HepG2 (cell line): ENCODE results near the gene HPD. TPM values are rescaled to one million over a fixed set of nuclear protein-coding genes. Genes with fewer than 3 reads are reported as not detected.

ENCODE experiments used
- LCORL ChIP-seq, 2 experiments: fragments of 450-650 bp in 1 of 2; sonication (generic) in 1 of 2; formaldehyde crosslinking in 1 of 2; IDR thresholded peaks; 2 replicates each; pipeline versions ENCODE4 v1.5.0 to v1.6.1; 2017 to 2020; ENCODE audit warnings: antibody characterized with exemption in 1 of 2, missing genetic modification reagents in 1 of 2
- MXI1 ChIP-seq: IDR thresholded peaks from 3 replicates; pipeline ENCODE4 v1.6.1; 2012; ENCODE audit warnings: low read depth, low read length, inconsistent platforms, borderline replicate concordance
- RBFOX2 ChIP-seq: fragments of 200-400 bp; formaldehyde crosslinking; IDR thresholded peaks from 2 replicates; pipeline ENCODE4 v1.6.1; 2017; ENCODE audit warnings: low read depth, mild to moderate bottlenecking, low read length
- SCMH1 ChIP-seq: sonication (generic); formaldehyde crosslinking; IDR thresholded peaks from 2 replicates; pipeline ENCODE4 v1.9.0; 2021; ENCODE audit warnings: missing genetic modification reagents, mild to moderate bottlenecking, borderline replicate concordance
- THAP11 ChIP-seq: IDR thresholded peaks from 2 replicates; pipeline ENCODE4 v1.6.1; 2016; ENCODE audit warnings: missing biosample characterization, missing genetic modification reagents
- ZBTB7B ChIP-seq: sonication (generic); formaldehyde crosslinking; IDR thresholded peaks from 2 replicates; pipeline ENCODE4 v1.4.0; 2020; ENCODE audit warnings: missing genetic modification reagents
- polyA plus RNA-seq, 8 experiments: library from polyadenylated mRNA; depleted of rRNA in 3 of 8; stranded (reverse) in 7 of 8; unstranded in 1 of 8; fragments of >200 nt; fragmentation: Illumina TruSeq in 4 of 8; extraction: Trizol in 4 of 8; gene quantifications; 2 replicates each; pipeline versions ENCODE4 v1.2.1 to v1.2.3, GENCODE V29; 2011 to 2016; ENCODE audit warnings: low read depth in 4 of 8, missing spikeins in 1 of 8, mixed read lengths in 1 of 8; ENCODE audit not compliant: insufficient read depth in 1 of 8
- total RNA-seq, 5 experiments: library from RNA; depleted of rRNA; stranded (reverse); fragments of >200 nt; fragmentation: Illumina TruSeq; extraction: Trizol; gene quantifications; 2 replicates each; pipeline ENCODE4 v1.2.3, GENCODE V29; 2016; ENCODE audit warnings: low read depth in 1 of 5
- TF ChIP-seq, protein P1 (sequence below): sonication (generic); formaldehyde crosslinking; IDR thresholded peaks from 2 replicates; pipeline ENCODE4 v1.5.0; 2020; ENCODE audit warnings: mild to moderate bottlenecking, missing genetic modification reagents, borderline replicate concordance
- TF ChIP-seq, protein P2 (sequence below): IDR thresholded peaks from 2 replicates; pipeline ENCODE4 v1.6.1; 2016; ENCODE audit warnings: missing genetic modification reagents, missing compliant biosample characterization
- TF ChIP-seq, protein P3 (sequence below): sonication (generic); formaldehyde crosslinking; IDR thresholded peaks from 2 replicates; pipeline ENCODE4 v1.5.1; 2020; ENCODE audit warnings: mild to moderate bottlenecking, missing genetic modification reagents, moderate library complexity
- TF ChIP-seq, protein P4 (sequence below): sonication (generic); formaldehyde crosslinking; IDR thresholded peaks from 2 replicates; pipeline ENCODE4 v1.8.1; 2023; ENCODE audit warnings: mild to moderate bottlenecking, missing genetic modification reagents, borderline replicate concordance
- TF ChIP-seq, protein P5 (sequence below): sonication (generic); formaldehyde crosslinking; IDR thresholded peaks from 2 replicates; pipeline ENCODE4 v1.9.0; 2022; ENCODE audit warnings: missing genetic modification reagents, mild to moderate bottlenecking, borderline replicate concordance
- TF ChIP-seq, protein P6 (sequence below): sonication (generic); formaldehyde crosslinking; IDR thresholded peaks from 2 replicates; pipeline ENCODE4 v1.8.1; 2023; ENCODE audit warnings: mild to moderate bottlenecking, inconsistent platforms, moderate library complexity, missing genetic modification reagents, borderline replicate concordance
- TF ChIP-seq, protein P7 (sequence below): conservative IDR thresholded peaks from 2 replicates; pipeline ENCODE4 v1.6.1; 2018; ENCODE audit warnings: missing genetic modification reagents

HPD gene
- total and polyA plus RNA-seq, 2 of the 13 experiments (the other 11 are each of a cell fraction or from before 2014, with no cell fraction given): 120 to 195 TPM

DNA sequence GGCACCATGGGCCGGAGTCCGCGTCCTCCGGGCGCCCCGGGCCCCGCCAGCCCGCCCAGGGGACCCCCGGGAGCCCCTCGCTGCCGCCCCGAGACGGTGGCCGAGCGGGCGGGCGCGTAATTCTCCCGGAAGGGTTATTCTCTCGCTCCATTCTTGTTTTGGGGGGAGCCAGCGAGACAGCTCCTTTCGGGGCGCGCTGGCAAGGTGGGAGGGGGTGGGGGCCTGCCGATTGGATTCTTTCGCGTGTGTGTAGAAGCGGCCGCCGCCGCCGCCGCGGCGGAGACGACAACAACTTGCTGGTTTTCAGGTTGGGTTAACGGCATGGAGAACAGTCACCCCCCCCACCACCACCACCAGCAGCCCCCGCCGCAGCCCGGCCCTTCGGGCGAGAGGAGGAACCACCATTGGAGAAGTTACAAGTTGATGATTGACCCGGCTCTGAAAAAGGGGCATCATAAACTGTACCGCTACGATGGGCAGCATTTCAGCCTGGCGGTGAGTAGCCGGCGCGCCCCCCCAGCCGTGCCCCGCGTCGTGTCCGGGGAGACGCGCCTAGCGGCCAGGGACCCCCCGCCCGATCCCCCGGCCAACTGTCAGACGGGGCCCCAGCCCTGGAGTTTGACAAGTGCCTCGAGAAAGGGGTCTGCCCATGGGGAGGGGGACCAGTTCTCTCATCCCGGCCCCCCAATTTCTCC, 54.1 kb downstream of the HPD start (continued):
- TF ChIP-seq THAP11 (CRISPR knock-in tag) (0 out of 2 replicates have a peak, but pooled peaks have one; percentile 21), LCORL (IDR thresholded peaks at IDR 0.05) (no peak), LCORL (CRISPR knock-in tag; IDR thresholded peaks at IDR 0.05) (peak; percentile 28; the same call in 1 of the 2 replicates), RBFOX2 (peak; percentile 71), ZBTB7B (CRISPR knock-in tag) (0 out of 2 replicates have a peak, but pooled peaks have one; percentile 33), MXI1 (peak; percentile 9; the same call in 1 of the 3 replicates), SCMH1 (CRISPR knock-in tag) (no peak)
- TF ChIP-seq, protein P1, sequence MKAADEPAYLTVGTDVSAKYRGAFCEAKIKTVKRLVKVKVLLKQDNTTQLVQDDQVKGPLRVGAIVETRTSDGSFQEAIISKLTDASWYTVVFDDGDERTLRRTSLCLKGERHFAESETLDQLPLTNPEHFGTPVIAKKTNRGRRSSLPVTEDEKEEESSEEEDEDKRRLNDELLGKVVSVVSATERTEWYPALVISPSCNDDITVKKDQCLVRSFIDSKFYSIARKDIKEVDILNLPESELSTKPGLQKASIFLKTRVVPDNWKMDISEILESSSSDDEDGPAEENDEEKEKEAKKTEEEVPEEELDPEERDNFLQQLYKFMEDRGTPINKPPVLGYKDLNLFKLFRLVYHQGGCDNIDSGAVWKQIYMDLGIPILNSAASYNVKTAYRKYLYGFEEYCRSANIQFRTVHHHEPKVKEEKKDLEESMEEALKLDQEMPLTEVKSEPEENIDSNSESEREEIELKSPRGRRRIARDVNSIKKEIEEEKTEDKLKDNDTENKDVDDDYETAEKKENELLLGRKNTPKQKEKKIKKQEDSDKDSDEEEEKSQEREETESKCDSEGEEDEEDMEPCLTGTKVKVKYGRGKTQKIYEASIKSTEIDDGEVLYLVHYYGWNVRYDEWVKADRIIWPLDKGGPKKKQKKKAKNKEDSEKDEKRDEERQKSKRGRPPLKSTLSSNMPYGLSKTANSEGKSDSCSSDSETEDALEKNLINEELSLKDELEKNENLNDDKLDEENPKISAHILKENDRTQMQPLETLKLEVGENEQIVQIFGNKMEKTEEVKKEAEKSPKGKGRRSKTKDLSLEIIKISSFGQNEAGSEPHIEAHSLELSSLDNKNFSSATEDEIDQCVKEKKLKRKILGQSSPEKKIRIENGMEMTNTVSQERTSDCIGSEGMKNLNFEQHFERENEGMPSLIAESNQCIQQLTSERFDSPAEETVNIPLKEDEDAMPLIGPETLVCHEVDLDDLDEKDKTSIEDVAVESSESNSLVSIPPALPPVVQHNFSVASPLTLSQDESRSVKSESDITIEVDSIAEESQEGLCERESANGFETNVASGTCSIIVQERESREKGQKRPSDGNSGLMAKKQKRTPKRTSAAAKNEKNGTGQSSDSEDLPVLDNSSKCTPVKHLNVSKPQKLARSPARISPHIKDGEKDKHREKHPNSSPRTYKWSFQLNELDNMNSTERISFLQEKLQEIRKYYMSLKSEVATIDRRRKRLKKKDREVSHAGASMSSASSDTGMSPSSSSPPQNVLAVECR (CRISPR knock-in tag): peak; percentile 51; the same call in 1 of the 2 replicates
- TF ChIP-seq, protein P2, sequence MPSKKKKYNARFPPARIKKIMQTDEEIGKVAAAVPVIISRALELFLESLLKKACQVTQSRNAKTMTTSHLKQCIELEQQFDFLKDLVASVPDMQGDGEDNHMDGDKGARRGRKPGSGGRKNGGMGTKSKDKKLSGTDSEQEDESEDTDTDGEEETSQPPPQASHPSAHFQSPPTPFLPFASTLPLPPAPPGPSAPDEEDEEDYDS (CRISPR knock-in tag): peak; percentile 67
- TF ChIP-seq, protein P3, sequence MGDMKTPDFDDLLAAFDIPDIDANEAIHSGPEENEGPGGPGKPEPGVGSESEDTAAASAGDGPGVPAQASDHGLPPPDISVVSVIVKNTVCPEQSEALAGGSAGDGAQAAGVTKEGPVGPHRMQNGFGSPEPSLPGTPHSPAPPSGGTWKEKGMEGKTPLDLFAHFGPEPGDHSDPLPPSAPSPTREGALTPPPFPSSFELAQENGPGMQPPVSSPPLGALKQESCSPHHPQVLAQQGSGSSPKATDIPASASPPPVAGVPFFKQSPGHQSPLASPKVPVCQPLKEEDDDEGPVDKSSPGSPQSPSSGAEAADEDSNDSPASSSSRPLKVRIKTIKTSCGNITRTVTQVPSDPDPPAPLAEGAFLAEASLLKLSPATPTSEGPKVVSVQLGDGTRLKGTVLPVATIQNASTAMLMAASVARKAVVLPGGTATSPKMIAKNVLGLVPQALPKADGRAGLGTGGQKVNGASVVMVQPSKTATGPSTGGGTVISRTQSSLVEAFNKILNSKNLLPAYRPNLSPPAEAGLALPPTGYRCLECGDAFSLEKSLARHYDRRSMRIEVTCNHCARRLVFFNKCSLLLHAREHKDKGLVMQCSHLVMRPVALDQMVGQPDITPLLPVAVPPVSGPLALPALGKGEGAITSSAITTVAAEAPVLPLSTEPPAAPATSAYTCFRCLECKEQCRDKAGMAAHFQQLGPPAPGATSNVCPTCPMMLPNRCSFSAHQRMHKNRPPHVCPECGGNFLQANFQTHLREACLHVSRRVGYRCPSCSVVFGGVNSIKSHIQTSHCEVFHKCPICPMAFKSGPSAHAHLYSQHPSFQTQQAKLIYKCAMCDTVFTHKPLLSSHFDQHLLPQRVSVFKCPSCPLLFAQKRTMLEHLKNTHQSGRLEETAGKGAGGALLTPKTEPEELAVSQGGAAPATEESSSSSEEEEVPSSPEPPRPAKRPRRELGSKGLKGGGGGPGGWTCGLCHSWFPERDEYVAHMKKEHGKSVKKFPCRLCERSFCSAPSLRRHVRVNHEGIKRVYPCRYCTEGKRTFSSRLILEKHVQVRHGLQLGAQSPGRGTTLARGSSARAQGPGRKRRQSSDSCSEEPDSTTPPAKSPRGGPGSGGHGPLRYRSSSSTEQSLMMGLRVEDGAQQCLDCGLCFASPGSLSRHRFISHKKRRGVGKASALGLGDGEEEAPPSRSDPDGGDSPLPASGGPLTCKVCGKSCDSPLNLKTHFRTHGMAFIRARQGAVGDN (CRISPR knock-in tag): peak; percentile 63
- TF ChIP-seq, protein P4, sequence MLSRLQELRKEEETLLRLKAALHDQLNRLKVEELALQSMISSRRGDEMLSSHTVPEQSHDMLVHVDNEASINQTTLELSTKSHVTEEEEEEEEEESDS (CRISPR knock-in tag): no peak
- TF ChIP-seq, protein P5, sequence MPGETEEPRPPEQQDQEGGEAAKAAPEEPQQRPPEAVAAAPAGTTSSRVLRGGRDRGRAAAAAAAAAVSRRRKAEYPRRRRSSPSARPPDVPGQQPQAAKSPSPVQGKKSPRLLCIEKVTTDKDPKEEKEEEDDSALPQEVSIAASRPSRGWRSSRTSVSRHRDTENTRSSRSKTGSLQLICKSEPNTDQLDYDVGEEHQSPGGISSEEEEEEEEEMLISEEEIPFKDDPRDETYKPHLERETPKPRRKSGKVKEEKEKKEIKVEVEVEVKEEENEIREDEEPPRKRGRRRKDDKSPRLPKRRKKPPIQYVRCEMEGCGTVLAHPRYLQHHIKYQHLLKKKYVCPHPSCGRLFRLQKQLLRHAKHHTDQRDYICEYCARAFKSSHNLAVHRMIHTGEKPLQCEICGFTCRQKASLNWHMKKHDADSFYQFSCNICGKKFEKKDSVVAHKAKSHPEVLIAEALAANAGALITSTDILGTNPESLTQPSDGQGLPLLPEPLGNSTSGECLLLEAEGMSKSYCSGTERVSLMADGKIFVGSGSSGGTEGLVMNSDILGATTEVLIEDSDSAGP (CRISPR knock-in tag): peak; percentile 58; the same call in 1 of the 2 replicates
- TF ChIP-seq, protein P6, sequence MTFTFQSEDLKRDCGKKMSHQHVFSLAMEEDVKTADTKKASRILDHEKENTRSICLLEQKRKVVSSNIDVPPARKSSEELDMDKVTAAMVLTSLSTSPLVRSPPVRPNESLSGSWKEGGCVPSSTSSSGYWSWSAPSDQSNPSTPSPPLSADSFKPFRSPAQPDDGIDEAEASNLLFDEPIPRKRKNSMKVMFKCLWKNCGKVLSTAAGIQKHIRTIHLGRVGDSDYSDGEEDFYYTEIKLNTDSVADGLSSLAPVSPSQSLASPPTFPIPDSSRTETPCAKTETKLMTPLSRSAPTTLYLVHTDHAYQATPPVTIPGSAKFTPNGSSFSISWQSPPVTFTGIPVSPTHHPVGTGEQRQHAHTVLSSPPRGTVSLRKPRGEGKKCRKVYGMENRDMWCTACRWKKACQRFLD (CRISPR knock-in tag): 0 out of 2 replicates have a peak, but pooled peaks have one; percentile 40
- TF ChIP-seq, protein P7, sequence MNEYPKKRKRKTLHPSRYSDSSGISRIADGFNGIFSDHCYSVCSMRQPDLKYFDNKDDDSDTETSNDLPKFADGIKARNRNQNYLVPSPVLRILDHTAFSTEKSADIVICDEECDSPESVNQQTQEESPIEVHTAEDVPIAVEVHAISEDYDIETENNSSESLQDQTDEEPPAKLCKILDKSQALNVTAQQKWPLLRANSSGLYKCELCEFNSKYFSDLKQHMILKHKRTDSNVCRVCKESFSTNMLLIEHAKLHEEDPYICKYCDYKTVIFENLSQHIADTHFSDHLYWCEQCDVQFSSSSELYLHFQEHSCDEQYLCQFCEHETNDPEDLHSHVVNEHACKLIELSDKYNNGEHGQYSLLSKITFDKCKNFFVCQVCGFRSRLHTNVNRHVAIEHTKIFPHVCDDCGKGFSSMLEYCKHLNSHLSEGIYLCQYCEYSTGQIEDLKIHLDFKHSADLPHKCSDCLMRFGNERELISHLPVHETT (CRISPR knock-in tag): no peak
